HepG2 (cell line): Measurements from ENCODE around the gene THAP2. TPM values are rescaled to one million over a fixed set of nuclear protein-coding genes. Genes with fewer than 3 reads are reported as not detected.

Experiments used
- ATF4 ChIP-seq, 2 experiments: fragments of 450-650 bp in 1 of 2; sonication (generic) in 1 of 2; formaldehyde crosslinking; IDR thresholded peaks; 2 replicates each; pipeline versions ENCODE4 v1.5.0 to v1.8.0; 2020 to 2022; ENCODE audit warnings: mild to moderate bottlenecking in 1 of 2, missing genetic modification reagents in 1 of 2
- BCL3 ChIP-seq: sonication (generic); formaldehyde crosslinking; IDR thresholded peaks from 2 replicates; pipeline ENCODE4 v1.5.1; 2020; ENCODE audit warnings: mild to moderate bottlenecking, missing genetic modification reagents, moderate library complexity
- HES4 ChIP-seq: sonication (generic); formaldehyde crosslinking; IDR thresholded peaks from 2 replicates; pipeline ENCODE4 v1.9.0; 2021; ENCODE audit warnings: mild to moderate bottlenecking, missing genetic modification reagents, borderline replicate concordance
- KAT7 ChIP-seq: IDR thresholded peaks from 2 replicates; pipeline ENCODE4 v1.6.1; 2018; ENCODE audit warnings: borderline replicate concordance, missing compliant biosample characterization
- MYC ChIP-seq: sonication (generic); formaldehyde crosslinking; IDR thresholded peaks from 2 replicates; pipeline ENCODE4 v1.9.0; 2021; ENCODE audit warnings: missing genetic modification reagents, borderline replicate concordance
- NBN ChIP-seq: fragments of 450-650 bp; conservative IDR thresholded peaks from 2 replicates; pipeline ENCODE4 v1.6.1; 2017
- THAP8 ChIP-seq: sonication (generic); formaldehyde crosslinking; IDR thresholded peaks from 2 replicates; pipeline ENCODE4 v1.5.1; 2020; ENCODE audit warnings: missing genetic modification reagents, mild to moderate bottlenecking, borderline replicate concordance
- TRAFD1 ChIP-seq: sonication (generic); formaldehyde crosslinking; IDR thresholded peaks from 2 replicates; pipeline ENCODE4 v1.5.1; 2020; ENCODE audit warnings: missing genetic modification reagents, mild to moderate bottlenecking, borderline replicate concordance
- WIZ ChIP-seq: sonication (generic); formaldehyde crosslinking; IDR thresholded peaks from 2 replicates; pipeline ENCODE4 v1.5.1; 2020; ENCODE audit warnings: mild to moderate bottlenecking, missing genetic modification reagents
- ZFYVE20 ChIP-seq: sonication (generic); formaldehyde crosslinking; IDR thresholded peaks from 2 replicates; pipeline ENCODE4 v1.8.0; 2023; ENCODE audit warnings: low read depth, mild to moderate bottlenecking, moderate library complexity, missing genetic modification reagents, borderline replicate concordance
- polyA plus RNA-seq, 8 experiments: library from polyadenylated mRNA; depleted of rRNA in 3 of 8; stranded (reverse) in 7 of 8; unstranded in 1 of 8; fragments of >200 nt; fragmentation: Illumina TruSeq in 4 of 8; extraction: Trizol in 4 of 8; gene quantifications; 2 replicates each; pipeline versions ENCODE4 v1.2.1 to v1.2.3, GENCODE V29; 2011 to 2016; ENCODE audit warnings: low read depth in 4 of 8, missing spikeins in 1 of 8, mixed read lengths in 1 of 8; ENCODE audit not compliant: insufficient read depth in 1 of 8
- total RNA-seq, 5 experiments: library from RNA; depleted of rRNA; stranded (reverse); fragments of >200 nt; fragmentation: Illumina TruSeq; extraction: Trizol; gene quantifications; 2 replicates each; pipeline ENCODE4 v1.2.3, GENCODE V29; 2016; ENCODE audit warnings: low read depth in 1 of 5

THAP2 gene
- total and polyA plus RNA-seq, 2 of the 13 experiments (the other 11 are each of a cell fraction or from before 2014, with no cell fraction given) = 5.2 to 6.2 TPM

- TF ChIP-seq THAP8 (CRISPR knock-in tag) = 0 out of 2 replicates have a peak, but pooled peaks have one; percentile 6
- no peak for TF ChIP-seq KAT7 (CRISPR knock-in tag)
- no peak for TF ChIP-seq WIZ (CRISPR knock-in tag)
- TF ChIP-seq NBN = no peak
- no peak for TF ChIP-seq TRAFD1 (CRISPR knock-in tag)
- peak; percentile 29; the same call in 1 of the 2 replicates for TF ChIP-seq HES4 (CRISPR knock-in tag)
- TF ChIP-seq BCL3 (CRISPR knock-in tag) = no peak
- TF ChIP-seq MYC (CRISPR knock-in tag) = peak; percentile 6; the same call in 1 of the 2 replicates
- TF ChIP-seq ZFYVE20 (CRISPR knock-in tag) = no peak
- peak in 1 of 2 experiments; percentile 58; a peak in 1 of 4 replicates for TF ChIP-seq ATF4 (CRISPR knock-in tag; IDR thresholded peaks at IDR 0.05)
These were observed at the start of gene THAP2, which contains the start of gene ZFC3H1 (continued) for GRCh38 chr12:71663561-71664410.
